ENCODE data around the gene NEU1. TPM values are rescaled to one million over a fixed set of nuclear protein-coding genes. Genes with fewer than 3 reads are reported as not detected.
A peak's percentile ranks its signal among the peaks of the same experiment; 100 is the strongest.

NEU1 gene
- polyA plus RNA-seq, 1 of the 3 experiments (the other 2 are of a cell fraction): 43.0 TPM

DNA sequence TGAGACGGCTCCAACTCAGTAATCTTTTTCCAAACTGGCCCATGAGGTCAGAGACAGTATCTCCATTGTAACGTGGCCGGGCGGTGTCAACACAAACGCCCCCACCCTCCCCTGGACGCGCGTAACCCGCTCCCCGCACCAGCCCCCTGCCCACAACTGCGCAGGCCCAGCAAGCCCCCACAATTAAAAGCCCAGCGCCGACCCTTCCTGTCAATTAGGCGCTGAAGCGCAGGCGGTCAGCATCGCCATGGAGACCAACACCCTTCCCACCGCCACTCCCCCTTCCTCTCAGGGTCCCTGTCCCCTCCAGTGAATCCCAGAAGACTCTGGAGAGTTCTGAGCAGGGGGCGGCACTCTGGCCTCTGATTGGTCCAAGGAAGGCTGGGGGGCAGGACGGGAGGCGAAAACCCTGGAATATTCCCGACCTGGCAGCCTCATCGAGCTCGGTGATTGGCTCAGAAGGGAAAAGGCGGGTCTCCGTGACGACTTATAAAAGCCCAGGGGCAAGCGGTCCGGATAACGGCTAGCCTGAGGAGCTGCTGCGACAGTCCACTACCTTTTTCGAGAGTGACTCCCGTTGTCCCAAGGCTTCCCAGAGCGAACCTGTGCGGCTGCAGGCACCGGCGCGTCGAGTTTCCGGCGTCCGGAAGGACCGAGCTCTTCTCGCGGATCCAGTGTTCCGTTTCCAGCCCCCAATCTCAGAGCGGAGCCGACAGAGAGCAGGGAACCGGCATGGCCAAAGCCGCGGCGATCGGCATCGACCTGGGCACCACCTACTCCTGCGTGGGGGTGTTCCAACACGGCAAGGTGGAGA is 47.4 kb downstream of the NEU1 start, which contains the start of the genes HSPA1A and HSPA1L:
Gene HSPA1A (plus strand): TSS at position 519 of the 814 bp plus-strand sequence. CDS start 214 bp downstream, at position 733.
Gene HSPA1L (minus strand): TSS at position 259 of the 814 bp plus-strand sequence. CDS start 3,311 bp downstream, outside the sequence.
- no peaks in the 10 kb centered on the region for H3K9me2 ChIP-seq
- peak within 1 kb of the TSS; percentile 71 for H2AFZ ChIP-seq (ENCODE audit: low read depth)
- H3K4me1 ChIP-seq (ENCODE audit: control insufficient read depth in 1 of 2, insufficient read depth in 2 of 2, low read depth in 1 of 2, low read length in 1 of 2): peaks cover 4 to 6% of the 10 kb centered on the region in 2 experiments; a peak in 2 of 4 replicates
- POLR2A ChIA-PET: interaction anchor here (0.5 to 2.2 kb wide), 15 partner anchors 9 to 313 kb away, joined by 3 to 10 read pairs (median 4); partner anchors contain the start of genes ATF6B, DDAH2, EHMT2 and HSPA1B
- peak; percentile 94 for DNase-seq
- no peaks in the 10 kb centered on the region for H3K27me3 ChIP-seq (ENCODE audit: insufficient read depth)
- no peaks in the 10 kb centered on the region for H4K20me1 ChIP-seq (ENCODE audit: insufficient read depth)
- H3K79me2 ChIP-seq (ENCODE audit: insufficient read depth): peaks cover 10% of the 10 kb centered on the region
- CTCF ChIA-PET: interaction anchor here (1.9 to 4.5 kb wide), 3 partner anchors 15 to 24 kb away, joined by 7 to 27 read pairs (median 13); partner anchors contain the start of gene VARS1
- peak within 1 kb of the TSS; percentile 97 for H3K4me2 ChIP-seq
- H3K4me3 ChIP-seq (ENCODE audit: low read depth in 2 of 2, low read length in 1 of 2): peak within 1 kb of the TSS; percentile 62 to 79
- WGBS (ENCODE audit: low lambda C conversion rate): 2% methylated on average over 44 of the region's 56 CpGs
- H3K36me3 ChIP-seq (replicated peaks in 1 of 2; ENCODE audit: control insufficient read depth in 1 of 2, insufficient read depth in 2 of 2, low read length in 1 of 2): no peaks in the 10 kb centered on the region
- peaks cover 11% of the 10 kb centered on the region for H3F3A ChIP-seq (replicated peaks; ENCODE audit: insufficient read depth)
- peak within 1 kb of the TSS; percentile 74; the same call in 1 of the 2 replicates for H3K9ac ChIP-seq
- H3K27ac ChIP-seq (ENCODE audit: low read depth in 2 of 2, low read length in 1 of 2): peak within 1 kb of the TSS; percentile 98
- H3K9me3 ChIP-seq: no peaks in the 10 kb centered on the region
- TF ChIP-seq, protein P1, sequence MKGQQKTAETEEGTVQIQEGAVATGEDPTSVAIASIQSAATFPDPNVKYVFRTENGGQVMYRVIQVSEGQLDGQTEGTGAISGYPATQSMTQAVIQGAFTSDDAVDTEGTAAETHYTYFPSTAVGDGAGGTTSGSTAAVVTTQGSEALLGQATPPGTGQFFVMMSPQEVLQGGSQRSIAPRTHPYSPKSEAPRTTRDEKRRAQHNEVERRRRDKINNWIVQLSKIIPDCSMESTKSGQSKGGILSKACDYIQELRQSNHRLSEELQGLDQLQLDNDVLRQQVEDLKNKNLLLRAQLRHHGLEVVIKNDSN (IDR thresholded peaks at IDR 0.05; ENCODE audit: borderline replicate concordance, low read depth): no peak
- TF ChIP-seq MXI1 (IDR thresholded peaks at IDR 0.05; ENCODE audit: low read depth, low read length): peak; percentile 76
- TF ChIP-seq ELF1 (IDR thresholded peaks at IDR 0.05): no peak
- TF ChIP-seq, protein P2, sequence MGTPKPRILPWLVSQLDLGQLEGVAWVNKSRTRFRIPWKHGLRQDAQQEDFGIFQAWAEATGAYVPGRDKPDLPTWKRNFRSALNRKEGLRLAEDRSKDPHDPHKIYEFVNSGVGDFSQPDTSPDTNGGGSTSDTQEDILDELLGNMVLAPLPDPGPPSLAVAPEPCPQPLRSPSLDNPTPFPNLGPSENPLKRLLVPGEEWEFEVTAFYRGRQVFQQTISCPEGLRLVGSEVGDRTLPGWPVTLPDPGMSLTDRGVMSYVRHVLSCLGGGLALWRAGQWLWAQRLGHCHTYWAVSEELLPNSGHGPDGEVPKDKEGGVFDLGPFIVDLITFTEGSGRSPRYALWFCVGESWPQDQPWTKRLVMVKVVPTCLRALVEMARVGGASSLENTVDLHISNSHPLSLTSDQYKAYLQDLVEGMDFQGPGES (IDR thresholded peaks at IDR 0.05; ENCODE audit: low read depth, low read length): no peak; the same call in 1 of the 2 replicates
- TF ChIP-seq, protein P3, sequence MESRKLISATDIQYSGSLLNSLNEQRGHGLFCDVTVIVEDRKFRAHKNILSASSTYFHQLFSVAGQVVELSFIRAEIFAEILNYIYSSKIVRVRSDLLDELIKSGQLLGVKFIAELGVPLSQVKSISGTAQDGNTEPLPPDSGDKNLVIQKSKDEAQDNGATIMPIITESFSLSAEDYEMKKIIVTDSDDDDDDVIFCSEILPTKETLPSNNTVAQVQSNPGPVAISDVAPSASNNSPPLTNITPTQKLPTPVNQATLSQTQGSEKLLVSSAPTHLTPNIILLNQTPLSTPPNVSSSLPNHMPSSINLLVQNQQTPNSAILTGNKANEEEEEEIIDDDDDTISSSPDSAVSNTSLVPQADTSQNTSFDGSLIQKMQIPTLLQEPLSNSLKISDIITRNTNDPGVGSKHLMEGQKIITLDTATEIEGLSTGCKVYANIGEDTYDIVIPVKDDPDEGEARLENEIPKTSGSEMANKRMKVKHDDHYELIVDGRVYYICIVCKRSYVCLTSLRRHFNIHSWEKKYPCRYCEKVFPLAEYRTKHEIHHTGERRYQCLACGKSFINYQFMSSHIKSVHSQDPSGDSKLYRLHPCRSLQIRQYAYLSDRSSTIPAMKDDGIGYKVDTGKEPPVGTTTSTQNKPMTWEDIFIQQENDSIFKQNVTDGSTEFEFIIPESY (IDR thresholded peaks at IDR 0.05; ENCODE audit: borderline replicate concordance, low read depth): no peak
- TF ChIP-seq RFX5 (IDR thresholded peaks at IDR 0.05; ENCODE audit: low read length): peak; percentile 80
- TF ChIP-seq NRF1 (IDR thresholded peaks at IDR 0.05; ENCODE audit: low read depth, low read length): peak; percentile 46; the same call in 1 of the 2 replicates
- TF ChIP-seq TEAD4 (IDR thresholded peaks at IDR 0.05; ENCODE audit: borderline replicate concordance, insufficient read depth): no peak
- peak in 1 of 2 experiments; percentile 98; a peak in 2 of 4 replicates for TF ChIP-seq EP300 (IDR thresholded peaks at IDR 0.05; ENCODE audit: borderline replicate concordance in 1 of 2, low read depth in 1 of 2, low read length in 1 of 2)
- TF ChIP-seq SMC3 (IDR thresholded peaks at IDR 0.05; ENCODE audit: low read depth, low read length): 0 out of 2 replicates have a peak, but pooled peaks have one; percentile 7
- peak; percentile 92; the same call in 1 of the 2 replicates for TF ChIP-seq TAF1 (IDR thresholded peaks at IDR 0.05; ENCODE audit: borderline replicate concordance, low read depth, low read length)
- TF ChIP-seq RCOR1 (IDR thresholded peaks at IDR 0.05; ENCODE audit: low read length): 0 out of 2 replicates have a peak, but pooled peaks have one; percentile 49
- TF ChIP-seq GABPA (IDR thresholded peaks at IDR 0.05; ENCODE audit: low read depth): no peak
- TF ChIP-seq, protein P4, sequence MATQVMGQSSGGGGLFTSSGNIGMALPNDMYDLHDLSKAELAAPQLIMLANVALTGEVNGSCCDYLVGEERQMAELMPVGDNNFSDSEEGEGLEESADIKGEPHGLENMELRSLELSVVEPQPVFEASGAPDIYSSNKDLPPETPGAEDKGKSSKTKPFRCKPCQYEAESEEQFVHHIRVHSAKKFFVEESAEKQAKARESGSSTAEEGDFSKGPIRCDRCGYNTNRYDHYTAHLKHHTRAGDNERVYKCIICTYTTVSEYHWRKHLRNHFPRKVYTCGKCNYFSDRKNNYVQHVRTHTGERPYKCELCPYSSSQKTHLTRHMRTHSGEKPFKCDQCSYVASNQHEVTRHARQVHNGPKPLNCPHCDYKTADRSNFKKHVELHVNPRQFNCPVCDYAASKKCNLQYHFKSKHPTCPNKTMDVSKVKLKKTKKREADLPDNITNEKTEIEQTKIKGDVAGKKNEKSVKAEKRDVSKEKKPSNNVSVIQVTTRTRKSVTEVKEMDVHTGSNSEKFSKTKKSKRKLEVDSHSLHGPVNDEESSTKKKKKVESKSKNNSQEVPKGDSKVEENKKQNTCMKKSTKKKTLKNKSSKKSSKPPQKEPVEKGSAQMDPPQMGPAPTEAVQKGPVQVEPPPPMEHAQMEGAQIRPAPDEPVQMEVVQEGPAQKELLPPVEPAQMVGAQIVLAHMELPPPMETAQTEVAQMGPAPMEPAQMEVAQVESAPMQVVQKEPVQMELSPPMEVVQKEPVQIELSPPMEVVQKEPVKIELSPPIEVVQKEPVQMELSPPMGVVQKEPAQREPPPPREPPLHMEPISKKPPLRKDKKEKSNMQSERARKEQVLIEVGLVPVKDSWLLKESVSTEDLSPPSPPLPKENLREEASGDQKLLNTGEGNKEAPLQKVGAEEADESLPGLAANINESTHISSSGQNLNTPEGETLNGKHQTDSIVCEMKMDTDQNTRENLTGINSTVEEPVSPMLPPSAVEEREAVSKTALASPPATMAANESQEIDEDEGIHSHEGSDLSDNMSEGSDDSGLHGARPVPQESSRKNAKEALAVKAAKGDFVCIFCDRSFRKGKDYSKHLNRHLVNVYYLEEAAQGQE (IDR thresholded peaks at IDR 0.05; ENCODE audit: low read depth, low read length): 0 out of 2 replicates have a peak, but pooled peaks have one; percentile 41
- no peak for TF ChIP-seq RAD21 (IDR thresholded peaks at IDR 0.05; ENCODE audit: low read length)
- TF ChIP-seq, protein P5, sequence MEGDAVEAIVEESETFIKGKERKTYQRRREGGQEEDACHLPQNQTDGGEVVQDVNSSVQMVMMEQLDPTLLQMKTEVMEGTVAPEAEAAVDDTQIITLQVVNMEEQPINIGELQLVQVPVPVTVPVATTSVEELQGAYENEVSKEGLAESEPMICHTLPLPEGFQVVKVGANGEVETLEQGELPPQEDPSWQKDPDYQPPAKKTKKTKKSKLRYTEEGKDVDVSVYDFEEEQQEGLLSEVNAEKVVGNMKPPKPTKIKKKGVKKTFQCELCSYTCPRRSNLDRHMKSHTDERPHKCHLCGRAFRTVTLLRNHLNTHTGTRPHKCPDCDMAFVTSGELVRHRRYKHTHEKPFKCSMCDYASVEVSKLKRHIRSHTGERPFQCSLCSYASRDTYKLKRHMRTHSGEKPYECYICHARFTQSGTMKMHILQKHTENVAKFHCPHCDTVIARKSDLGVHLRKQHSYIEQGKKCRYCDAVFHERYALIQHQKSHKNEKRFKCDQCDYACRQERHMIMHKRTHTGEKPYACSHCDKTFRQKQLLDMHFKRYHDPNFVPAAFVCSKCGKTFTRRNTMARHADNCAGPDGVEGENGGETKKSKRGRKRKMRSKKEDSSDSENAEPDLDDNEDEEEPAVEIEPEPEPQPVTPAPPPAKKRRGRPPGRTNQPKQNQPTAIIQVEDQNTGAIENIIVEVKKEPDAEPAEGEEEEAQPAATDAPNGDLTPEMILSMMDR (IDR thresholded peaks at IDR 0.05): no peak
- TF ChIP-seq NFIC (IDR thresholded peaks at IDR 0.05; ENCODE audit: borderline replicate concordance): no peak
- peak; percentile 100 for TF ChIP-seq POLR2AphosphoS5 (IDR thresholded peaks at IDR 0.05; ENCODE audit: low read depth, low read length)
- no peak for TF ChIP-seq YY1 (IDR thresholded peaks at IDR 0.05; ENCODE audit: low read depth)
- TF ChIP-seq FOXM1 (IDR thresholded peaks at IDR 0.05; ENCODE audit: low read depth): no peak
- no peak for TF ChIP-seq FOXJ3 (CRISPR knock-in tag; IDR thresholded peaks at IDR 0.05)
- no peak for TF ChIP-seq GATA2 (CRISPR knock-in tag; IDR thresholded peaks at IDR 0.05)
